GM19395 (cell line): Measurements from ENCODE around the gene RAB30.

Source experiments
- ATAC-seq: cut with Tn5 transposase; IDR thresholded peaks from one replicate; pipeline ENCODE4 v1.9.1; 2021; ENCODE audit warnings: mild to moderate bottlenecking, moderate library complexity; ENCODE audit not compliant: unreplicated experiment

The RAB30 gene

DNA sequence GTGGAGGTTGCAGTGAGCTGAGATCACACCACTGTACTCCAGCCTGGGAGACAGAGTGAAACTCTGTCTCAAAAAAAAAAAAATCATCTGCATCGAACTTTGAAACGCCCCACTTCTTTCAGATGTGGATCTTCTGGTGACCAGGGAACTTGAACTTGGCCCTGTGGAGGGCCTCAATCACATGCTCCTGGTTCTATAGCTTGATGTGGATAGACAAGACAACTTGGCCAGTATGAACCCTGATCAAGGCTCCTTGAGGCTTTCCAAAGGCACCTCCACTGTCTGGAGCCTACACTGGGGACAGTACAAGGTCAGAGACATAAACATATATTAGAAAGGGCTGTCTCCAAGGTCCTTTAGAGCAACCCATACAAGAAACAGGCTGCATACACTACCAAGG, 30.6 kb downstream of the RAB30 start:
- no peak for ATAC-seq

DNA sequence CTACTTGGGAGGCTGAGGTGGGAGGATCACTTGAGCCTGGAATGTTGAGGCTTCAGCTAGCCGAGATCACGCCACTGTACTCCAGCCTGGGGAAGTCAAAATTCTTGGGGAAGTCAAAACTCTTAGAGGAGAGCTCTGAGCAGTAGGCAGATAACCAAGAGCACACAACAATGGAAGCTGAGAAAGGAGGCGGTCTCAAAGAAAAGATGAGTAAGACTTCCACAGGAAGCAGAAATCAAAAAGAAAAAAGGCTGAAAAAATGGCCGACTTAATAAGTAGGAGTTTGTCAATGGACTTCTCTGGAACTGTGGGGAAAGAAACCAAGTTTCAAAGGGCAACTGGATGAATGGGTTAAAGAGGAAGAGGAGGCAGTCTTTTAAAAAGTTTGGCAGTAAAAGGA, 32.1 kb downstream of the RAB30 start:
- no peak for ATAC-seq

DNA sequence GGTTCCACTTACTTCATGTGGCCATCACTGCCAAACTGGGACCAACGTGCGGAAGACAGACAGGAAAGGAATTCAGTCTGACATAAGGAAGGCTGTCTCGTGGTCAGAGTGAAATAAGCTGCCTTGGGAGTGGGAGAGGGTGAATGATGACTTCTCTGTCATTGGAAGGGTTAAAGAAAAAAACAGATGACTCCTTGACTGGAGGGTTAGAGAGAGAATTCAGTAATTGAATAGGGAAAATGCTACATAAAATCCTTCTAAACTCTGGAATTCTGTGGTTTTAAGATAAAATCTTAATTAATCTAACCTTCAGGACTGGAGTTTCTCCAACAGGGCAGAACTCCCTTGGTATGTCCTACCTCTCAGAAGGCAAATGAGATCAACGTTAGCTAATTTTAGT, 33.8 kb downstream of the RAB30 start:
- ATAC-seq, result no peak

DNA sequence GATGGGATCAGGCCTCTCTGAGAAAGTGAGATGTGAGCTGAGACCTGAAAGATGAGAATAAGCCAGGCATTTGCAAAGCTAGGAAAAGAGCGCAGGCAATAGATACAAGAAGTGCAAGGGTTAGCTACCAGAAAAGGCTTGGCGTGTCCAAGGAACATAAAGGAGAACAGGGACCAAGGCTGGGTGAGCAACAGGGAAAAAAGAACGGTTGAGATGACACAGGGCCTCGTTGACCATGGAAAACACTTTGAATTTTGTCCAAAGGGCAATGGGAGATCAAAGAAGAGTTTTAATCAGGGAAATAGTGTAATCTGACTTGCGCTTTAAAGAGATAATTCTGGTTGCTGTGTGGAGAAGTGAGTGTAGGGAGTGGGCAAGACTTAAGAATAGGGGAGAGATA, 35.0 kb downstream of the RAB30 start:
- ATAC-seq, result no peak

DNA sequence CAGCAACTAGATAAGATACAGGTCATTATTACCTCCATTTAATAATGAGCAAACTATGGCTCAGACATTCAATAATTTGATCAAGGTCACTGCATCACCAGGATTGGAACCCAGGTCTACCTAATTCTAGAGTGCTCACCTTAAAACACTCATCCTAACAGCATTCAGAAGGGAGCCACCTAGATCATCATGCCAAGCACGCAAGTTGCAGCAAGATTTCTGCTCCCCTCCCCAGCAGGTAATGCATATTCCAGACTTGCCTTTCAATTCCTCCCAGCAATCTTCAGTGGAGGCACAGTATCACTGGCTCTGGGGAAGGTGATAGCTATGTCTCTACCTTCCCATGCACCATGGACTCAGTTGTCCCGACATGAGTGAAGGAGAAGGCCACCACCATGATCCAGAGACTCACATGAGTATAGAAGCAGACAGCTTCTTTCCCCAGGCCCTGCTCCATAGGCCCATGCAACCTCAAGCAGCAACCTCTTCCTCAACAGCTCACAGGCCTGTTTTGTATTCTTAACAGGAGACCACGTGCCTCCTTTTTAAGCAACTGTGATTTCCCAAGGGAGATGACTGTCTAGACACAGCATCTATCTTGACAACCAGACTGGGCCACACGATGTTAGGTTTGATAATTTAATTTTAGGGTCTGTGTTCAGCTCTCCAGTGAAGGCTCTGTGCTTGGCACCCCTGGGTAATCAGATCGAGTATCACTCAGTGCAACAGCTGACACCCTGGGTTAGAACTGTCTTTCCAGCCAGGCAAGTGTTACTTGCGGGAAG, 36.4 kb downstream of the RAB30 start:
- ATAC-seq, result peak; percentile 51

DNA sequence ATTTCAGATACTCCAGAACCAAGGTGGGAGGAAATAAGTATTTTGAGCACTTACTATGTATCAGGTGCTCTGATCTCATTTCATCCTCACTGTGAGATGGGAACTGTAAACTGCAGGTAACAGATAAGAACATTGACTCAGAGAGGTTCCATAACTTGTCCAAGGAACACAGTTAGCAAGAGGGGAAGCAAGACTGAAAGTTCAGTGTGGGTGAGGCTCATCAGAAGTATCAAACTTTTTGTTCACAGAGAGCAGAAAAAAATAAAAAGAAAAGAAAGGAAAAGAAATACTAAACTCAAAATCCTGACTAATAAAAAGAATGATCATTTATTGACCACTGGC, 37.1 kb downstream of the RAB30 start:
- ATAC-seq, result peak; percentile 45

DNA sequence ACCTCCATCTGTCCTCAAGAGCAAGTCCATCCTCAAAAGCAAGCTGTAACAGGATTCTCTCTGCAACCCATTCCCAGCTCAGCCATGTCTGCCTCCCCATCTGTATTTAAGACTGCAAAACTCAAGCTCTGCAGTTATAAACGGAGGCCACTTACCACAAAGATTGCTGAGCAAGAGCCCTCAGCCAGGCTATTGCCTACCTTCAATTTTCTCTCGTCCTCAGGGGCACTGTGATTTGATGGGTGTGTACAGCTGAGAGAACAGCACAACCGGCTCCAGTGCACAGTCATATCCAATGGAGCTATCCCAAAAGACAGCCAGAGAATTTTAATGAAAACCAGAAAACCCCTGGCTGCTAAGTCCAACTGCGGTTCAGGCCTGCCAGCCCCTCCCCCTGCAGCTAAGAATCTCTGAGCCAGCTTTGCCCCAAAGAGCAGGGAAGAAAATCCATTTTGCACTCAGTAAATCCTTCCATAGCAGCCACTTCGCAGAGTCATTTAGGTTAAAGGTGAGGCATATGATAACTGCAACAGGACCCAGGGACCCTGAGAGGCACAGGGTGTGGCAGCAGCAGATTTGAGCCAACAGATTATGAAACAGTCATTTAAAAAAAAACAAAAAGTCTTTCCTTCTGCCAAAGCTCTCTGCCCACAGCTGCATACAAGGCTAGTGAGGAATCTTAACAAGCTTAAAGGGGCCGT, 37.6 kb downstream of the RAB30 start:
- ATAC-seq, result peak; percentile 41

DNA sequence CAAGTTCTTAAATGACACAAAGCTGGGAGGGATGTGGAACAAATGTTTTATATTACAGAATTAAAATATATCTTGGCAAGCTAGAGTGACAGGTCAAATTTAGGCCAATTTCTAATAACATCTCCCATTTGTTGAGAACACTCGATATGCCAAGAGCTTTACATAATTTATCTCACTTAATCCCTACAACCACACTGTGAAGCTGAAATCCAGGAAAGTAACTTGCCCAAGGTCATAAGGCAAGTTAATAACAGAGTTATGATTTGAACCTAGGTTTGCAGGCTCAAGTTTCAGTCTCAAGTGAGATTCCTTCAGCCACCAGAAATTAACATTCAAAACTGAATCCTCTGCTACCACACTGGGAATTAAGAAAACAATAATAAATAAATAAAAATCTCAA, 38.3 kb downstream of the RAB30 start:
- no peak for ATAC-seq

DNA sequence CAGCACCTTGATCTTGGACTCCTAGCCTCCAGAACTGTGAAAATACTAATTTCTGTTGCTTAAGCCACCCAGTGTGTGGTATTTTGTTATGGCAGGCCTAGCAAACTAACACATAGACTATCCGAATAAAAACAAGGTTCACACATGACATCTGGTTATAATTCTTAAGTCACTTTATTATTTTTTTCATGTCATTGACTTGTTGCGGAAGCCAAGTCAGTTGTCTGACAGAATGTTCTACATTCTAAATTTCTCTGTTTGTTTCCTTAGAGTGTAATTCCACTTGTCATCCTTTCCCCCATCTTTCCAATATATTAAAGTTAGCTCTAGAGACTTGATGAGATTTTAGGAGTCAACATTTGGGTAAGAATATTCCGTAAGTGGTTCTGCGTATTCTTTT, 40.6 kb downstream of the RAB30 start:
- no peak for ATAC-seq

DNA sequence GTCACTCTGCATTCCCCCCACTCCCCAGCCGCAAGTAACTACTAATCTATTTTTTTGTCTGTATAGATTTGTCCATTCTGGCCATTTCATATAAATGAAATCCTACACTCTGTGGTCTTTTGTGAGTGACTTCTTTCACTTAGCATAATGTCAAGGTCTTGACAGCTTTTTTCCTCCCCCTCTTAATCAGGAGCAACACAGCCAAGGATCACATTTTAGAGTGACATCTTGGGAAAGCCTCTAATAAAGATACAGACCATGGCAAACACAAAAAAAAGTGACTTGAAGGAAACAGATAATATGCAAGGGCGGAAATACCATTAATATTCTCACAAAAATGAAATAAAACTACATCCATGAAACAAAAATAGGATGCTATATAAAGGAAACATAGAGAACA, 43.9 kb downstream of the RAB30 start:
- no peak for ATAC-seq

DNA sequence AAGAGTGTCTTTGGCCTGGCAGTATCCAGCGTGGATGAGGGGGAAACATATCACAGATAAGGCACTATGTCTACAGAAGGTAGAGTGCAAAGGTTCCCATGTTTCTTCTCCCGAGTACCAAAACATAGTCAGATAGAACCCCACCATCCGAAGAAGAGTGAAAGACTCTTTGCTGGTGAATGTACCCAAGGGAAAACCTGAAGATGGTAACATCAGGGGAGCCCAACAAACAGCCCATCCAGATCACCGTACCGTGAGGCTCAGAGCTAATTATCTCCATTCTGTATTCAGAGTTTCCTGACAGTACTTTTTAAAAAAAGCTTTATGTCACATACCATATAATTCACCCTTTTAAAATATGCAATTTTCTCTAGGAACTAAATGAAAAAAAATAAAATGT, 44.4 kb downstream of the RAB30 start:
- no peak for ATAC-seq

DNA sequence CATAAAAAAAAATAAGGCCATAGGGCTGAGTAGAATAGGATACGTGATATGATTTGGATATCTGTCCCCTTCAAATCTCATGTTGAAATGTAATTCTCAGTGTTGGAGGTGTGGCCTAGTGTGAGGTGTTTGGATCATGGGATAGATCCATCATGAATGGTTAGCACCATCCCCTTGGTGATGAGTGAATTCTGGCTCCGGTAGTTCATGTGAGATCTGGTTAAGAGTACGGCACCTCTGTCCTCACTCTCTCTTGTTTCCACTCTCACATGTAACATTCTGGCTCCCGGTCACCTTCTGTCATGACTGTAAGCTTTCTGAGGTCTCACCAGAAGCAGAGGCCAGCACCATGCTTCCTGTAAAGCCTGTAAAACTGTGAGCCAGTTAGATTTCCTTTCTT, 45.5 kb downstream of the RAB30 start:
- ATAC-seq, result no peak

DNA sequence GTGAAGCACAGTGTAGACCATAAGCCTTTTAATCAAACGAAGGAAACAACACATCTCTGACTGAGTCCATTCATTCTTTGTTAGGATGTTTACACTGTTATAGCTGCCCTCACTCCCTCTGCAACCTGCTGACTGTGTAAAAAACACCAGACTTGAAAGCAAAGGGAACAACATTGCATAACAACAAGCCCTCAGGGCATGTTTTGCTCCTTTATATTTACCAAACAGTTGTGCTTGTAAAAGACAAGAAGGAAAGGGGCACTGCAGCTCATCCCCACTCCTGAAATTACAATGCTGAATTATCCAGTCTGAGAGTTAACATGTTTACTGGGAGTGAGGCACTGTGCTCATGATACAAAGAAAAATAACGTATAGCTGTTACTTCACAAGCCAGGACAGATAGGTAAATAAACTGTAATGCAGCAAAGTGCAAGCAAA, 46.4 kb downstream of the RAB30 start:
- no peak for ATAC-seq

DNA sequence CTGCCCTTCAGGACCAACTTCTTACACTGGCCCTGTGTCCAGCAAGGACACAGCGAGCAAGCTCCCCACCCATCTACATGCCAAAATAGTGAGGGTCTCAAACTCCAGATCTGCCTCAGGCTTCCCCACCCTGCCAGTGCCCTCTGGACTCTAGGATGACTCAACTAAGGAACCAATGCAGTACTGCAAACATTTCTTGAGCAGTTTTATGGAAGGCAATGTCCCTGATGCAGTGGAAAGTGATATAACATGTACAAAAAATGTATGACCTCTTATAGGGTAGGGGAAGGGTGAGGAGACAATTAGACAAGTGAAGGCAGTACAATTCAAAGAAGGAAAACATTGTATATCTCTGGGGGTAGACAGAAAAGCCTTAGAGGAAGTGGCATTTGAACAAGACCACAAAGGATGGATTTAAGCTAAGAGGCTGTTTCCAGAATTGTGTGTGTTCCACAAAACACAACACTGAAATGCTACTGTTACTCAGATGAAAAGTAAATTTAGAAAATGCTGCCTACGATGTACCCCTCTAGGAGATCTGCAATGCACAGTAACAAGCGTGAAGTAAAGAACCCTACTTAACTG, 47.3 kb downstream of the RAB30 start:
- no peak for ATAC-seq

DNA sequence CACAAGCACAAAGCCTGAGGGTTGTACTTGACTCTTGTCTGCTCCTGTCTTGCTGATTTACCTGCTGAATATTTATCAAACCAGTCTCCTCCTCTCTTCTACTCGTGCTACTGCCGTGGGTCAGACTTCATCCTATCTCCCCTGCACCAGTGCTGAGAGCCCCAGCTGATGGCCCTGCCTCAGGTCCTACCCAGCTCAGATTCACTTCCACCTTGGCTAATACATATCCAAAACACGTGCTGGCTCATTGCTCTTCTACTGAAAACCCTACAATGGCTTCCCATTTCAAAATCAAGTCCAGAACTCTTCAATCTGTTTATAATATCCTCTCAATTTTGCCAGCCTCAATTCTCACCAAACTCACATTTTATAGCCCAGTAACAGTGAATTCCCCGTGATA, 48.3 kb downstream of the RAB30 start:
- ATAC-seq, result no peak

DNA sequence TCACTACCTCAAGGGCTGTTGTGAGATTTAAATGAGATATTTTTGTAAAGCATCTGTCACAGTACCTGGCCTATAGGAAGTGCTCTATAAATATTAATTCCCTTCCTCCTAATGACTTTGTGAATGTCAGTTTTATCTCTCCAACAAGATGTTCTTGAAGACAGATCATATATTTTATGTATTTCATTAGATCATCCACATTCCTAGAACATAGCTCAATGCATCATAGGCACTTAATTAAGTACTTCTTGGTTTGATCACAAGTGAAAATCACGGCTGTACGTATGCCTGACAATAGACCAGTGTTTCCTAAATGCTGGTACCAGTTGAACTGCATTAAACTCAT, 49.9 kb downstream of the RAB30 start:
- no peak for ATAC-seq

DNA sequence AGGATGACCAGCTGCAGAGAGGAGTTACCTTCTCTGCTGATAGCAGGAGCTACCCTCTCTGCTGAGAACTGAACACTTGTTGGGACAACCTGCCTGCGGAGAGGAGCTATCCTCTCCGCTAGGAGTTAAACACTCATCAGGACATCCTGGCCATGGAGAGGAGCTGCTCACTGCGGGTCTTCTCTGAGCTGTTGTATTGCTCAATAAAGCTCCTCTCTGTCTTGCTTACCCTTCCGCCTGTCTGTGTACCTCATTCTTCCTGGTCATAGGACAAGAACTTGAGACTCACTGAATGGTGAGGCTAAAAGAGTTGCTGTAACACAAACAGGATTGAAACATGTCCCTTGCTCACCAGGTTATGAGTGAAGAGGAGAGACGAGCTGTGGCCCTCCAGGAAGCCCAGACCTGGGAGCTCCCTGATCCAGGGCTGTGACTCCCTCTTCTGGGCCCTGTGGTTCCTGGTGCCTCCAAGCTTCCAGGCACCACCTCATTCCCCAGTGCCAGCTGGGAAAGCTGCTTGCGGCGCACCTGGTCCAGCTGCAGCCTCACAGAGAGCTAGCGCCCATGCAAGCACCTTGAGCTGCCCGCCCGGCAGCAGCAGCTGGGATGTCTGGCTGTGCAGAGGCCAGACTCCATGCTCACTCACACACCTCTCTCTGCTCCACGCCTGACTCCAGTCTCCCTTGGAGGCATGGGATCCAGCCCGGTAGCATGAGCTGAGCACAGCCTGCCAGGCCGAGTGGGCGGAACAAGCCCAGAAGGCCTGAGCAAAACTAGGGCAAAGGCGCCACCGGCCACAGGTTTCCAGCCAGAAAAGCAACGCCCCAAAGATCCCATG, 50.5 kb downstream of the RAB30 start:
- ATAC-seq, result no peak

DNA sequence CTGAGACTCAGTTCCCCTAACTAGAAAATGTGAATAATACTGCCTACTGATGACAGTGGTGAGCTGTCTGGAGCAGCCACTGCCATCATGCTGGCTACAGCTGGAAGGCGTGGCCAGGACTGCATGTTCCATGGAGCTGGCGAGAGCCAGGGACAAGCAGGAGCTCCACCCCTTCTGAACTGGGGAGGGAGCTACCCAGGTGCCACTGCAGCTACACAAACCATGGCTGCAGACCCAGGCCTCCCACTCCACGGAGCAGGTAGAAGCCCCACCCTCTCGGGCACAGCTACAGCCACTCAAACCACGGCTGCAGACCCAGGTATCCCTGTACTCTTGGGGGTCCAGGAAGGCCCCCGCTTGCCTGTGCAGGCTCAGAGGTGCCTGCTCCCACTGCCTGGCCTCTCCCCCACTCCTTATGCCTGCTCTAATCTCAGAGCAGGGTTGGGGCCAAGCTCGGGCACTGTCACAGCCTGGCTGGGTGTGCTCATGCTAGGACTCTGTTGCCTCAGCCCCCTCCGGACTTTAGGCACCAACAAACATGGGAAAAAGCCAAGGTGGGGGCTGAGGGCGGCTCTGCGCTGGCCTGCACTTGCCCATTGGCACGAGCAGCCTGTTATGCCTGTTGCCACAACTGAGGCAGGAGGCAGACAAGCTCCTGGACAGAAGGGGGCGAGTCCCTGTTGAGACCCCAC, 51.7 kb downstream of the RAB30 start:
- no peak for ATAC-seq

DNA sequence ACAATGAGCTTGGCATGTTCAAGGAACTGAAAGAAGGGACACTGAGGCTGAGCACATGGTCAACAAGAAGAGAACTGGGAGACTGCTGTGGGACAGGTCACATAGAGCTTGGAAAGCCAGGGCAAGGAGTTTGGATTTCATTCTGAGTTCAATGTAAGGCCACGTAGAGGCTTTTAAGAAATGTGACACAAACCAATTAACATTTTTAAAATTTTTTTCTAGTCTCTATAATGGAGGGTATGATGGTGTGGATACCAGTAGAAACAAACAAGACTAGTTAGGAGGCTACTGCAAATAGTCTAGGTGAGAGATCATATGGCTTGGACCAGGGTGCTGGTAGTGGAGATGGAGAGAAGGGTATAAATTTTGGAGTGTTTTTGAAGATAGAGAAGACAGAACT, 56.7 kb downstream of the RAB30 start:
- ATAC-seq, result no peak

DNA sequence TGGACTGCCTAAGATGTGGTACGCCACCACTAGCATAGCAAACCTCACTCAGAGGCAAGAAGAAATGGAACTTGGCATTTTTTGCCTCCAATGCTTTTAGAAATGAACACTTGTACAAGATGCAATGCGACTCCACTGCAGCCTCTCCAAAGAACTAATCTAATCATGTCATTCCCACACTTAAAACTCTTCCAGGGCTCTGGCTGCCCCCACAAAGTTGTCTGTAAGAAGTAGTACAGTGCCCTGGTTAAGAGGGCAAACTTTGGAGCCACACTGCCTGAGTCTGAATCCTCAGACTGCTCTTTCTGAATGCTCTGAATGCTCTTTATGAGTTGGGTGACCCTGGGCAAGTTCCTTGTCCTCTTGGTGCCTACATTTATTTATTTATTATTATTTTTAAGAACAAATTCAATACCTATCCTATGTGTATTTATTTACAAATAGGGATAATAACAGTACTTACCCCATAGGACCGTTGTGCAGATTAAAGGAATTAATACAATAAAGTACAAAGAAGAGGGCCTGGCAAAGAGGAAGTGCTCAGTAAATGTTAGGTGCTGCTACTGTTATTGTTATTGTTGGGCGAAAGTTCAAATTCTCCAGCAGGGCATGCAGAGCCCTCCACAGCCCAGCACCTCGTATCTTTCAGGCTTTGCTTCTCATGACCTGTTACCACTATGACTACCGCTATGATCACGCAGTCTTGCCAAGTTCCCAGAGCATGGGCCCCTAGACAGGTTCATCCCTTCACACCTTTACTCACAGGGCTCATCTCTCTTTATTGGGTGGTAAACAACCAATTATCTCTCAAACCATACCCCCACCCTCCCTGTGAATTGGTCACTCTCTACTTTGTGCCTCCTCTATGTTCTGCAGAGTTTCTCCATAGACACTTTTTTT, 59.3 kb downstream of the RAB30 start:
- no peak for ATAC-seq
